Gastroesophageal sphincter (tissue), 3 donors: ENCODE data around the gene FGGY.

Source experiments
- CTCF ChIP-seq, 4 experiments: fragments of 200-600 bp in 2 of 4; fragments of 450-650 bp in 2 of 4; sonication (generic) in 1 of 4; IDR thresholded peaks; one replicate each; pipeline ENCODE4 v1.5.1; 2017 to 2019; ENCODE audit warnings: antibody characterized with exemption in 4 of 4, mild to moderate bottlenecking in 2 of 4, moderate library complexity in 2 of 4
- EP300 ChIP-seq: sonication (generic); formaldehyde crosslinking; IDR thresholded peaks from one replicate; pipeline ENCODE4 v1.6.1; 2017; ENCODE audit warnings: antibody characterized with exemption, mild to moderate bottlenecking
- POLR2A ChIP-seq, 2 donors: fragments of 450-650 bp; IDR thresholded peaks; one replicate each; pipeline ENCODE4 v1.6.1; 2017; ENCODE audit warnings: antibody characterized with exemption in 2 of 2, mild to moderate bottlenecking in 2 of 2, moderate library complexity in 1 of 2

DNA sequence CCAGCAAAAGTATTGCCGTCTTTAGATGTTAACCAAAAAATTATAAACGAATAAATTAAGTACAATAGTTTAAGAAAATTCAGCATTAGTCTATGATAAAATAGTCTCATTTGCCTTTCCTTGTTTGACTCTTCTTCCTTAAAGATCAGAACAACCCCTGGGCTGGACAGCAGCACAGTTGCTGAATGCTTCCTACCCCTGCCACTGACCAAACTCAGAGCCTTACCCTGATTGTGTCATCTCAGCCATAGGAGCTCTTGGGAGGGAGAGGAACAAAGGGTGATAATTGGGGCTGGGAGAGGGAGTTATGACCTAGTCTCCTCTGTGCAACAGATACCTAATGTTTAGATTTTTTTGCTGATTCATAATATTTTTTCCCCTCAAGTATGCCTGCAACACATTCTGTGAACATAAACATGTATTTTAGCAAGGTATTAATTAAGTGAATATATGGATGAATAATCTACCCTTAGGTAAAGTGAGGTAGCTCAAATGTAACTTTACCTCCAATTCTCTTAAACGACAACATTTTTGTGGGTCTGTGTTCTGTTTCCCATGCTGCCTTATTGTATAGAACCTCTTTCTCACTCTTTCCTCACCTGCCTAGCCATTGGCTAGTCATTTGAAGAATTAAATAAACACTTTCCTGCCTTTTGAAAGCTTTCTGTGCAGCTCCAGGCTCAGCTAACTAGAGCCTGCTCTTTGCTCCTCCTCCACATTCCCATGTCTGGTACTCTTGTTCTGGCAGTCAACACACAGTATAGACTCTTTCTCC lies 46.1 kb downstream of the FGGY start:
- TF ChIP-seq EP300 (no peak), CTCF (IDR thresholded peaks at IDR 0.05) (no peak), POLR2A (IDR thresholded peaks at IDR 0.05) (no peak)
